ENCODE results near the gene NR2E3.
"Not testable (repeated sequence)": the region's sequence is repeated elsewhere in the genome, so short reads cannot be mapped to it uniquely, and the experiment has no call there.

The NR2E3 gene

GRCh38 chr15:71815301-71815700 lies 4.9 kb downstream of the NR2E3 start:
- DNase-seq (ENCODE audit: low spot score) = no peak

- no peak for DNase-seq (ENCODE audit: low spot score)
Observed at GRCh38 chr15:71817351-71817750, 7.0 kb downstream of the NR2E3 start.

- DNase-seq (ENCODE audit: low spot score) = no peak
Observed at GRCh38 chr15:71820127-71820526, 9.8 kb downstream of the NR2E3 start.

GRCh38 chr15:71821547-71822129 lies 11.3 kb downstream of the NR2E3 start:
- no peak for DNase-seq (ENCODE audit: low spot score)

- DNase-seq (ENCODE audit: low spot score) = no peak
Observed at GRCh38 chr15:71822890-71823630, 12.7 kb downstream of the NR2E3 start.

- no peak for DNase-seq (ENCODE audit: low spot score)
Observed at GRCh38 chr15:71823801-71824200, 13.4 kb downstream of the NR2E3 start.

GRCh38 chr15:71825021-71825730 lies 14.8 kb downstream of the NR2E3 start:
- no peak for DNase-seq (ENCODE audit: low spot score)

- DNase-seq (ENCODE audit: low spot score) = no peak
Observed at GRCh38 chr15:71826196-71826595, 15.8 kb downstream of the NR2E3 start.

GRCh38 chr15:71830981-71831380 lies 20.6 kb downstream of the NR2E3 start:
- DNase-seq (ENCODE audit: low spot score) = no peak

GRCh38 chr15:71841563-71841962 lies 31.2 kb downstream of the NR2E3 start:
- DNase-seq (ENCODE audit: low spot score) = no peak

GRCh38 chr15:71844916-71845315 lies 34.6 kb downstream of the NR2E3 start:
- DNase-seq (ENCODE audit: low spot score) = no peak

GRCh38 chr15:71853543-71853942 lies 43.2 kb downstream of the NR2E3 start:
- DNase-seq (ENCODE audit: low spot score) = no peak

- DNase-seq (ENCODE audit: low spot score) = not testable (repeated sequence)
Observed at GRCh38 chr15:71858232-71858631, 47.9 kb downstream of the NR2E3 start.
